Measurements from ENCODE around the gene TFF2.

GRCh38 chr21:42311160-42311559 is 39.6 kb downstream of the TFF2 start:
- TF ChIP-seq, protein P1, sequence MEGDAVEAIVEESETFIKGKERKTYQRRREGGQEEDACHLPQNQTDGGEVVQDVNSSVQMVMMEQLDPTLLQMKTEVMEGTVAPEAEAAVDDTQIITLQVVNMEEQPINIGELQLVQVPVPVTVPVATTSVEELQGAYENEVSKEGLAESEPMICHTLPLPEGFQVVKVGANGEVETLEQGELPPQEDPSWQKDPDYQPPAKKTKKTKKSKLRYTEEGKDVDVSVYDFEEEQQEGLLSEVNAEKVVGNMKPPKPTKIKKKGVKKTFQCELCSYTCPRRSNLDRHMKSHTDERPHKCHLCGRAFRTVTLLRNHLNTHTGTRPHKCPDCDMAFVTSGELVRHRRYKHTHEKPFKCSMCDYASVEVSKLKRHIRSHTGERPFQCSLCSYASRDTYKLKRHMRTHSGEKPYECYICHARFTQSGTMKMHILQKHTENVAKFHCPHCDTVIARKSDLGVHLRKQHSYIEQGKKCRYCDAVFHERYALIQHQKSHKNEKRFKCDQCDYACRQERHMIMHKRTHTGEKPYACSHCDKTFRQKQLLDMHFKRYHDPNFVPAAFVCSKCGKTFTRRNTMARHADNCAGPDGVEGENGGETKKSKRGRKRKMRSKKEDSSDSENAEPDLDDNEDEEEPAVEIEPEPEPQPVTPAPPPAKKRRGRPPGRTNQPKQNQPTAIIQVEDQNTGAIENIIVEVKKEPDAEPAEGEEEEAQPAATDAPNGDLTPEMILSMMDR (IDR thresholded peaks at IDR 0.05): no peak
- no peak for TF ChIP-seq POLR2A (IDR thresholded peaks at IDR 0.05)
